GM18868 (cell line): Measurements from ENCODE around the gene FBXO48.
"Not testable (repeated sequence)": the region's sequence is repeated elsewhere in the genome, so short reads cannot be mapped to it uniquely, and the experiment has no call there.

Experiments used
- ATAC-seq: cut with Tn5 transposase; IDR thresholded peaks from one replicate; pipeline ENCODE4 v1.9.1; 2021; ENCODE audit warnings: mild to moderate bottlenecking, moderate library complexity; ENCODE audit not compliant: unreplicated experiment

The FBXO48 gene

DNA sequence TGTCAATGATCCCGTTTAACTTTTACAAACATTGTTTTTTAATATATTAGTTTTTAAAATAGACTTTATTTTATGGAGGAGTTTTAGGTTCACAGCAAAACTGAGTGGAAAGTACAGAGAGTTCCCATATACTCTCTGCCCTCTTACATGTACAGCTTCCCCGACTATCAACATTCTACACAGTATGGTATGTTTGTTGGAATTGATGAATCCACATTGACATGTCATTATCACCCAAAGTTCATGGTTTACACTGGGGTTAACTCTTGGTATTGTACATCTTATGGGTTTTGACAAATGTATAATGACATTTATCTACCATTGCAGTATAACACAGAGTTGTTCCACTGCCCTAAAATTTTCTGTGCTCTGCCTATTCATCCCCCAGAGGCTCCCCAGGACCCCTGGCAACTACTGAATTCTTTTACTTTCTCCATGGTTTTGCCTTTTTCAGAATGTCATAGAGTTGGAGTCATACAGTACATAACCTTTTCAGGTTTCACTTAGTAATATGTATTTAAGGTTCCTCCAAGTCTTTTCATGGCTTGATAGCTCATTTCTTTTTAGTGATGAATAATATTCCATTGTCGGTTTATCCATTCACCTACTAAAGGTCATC lies 5.8 kb upstream of the FBXO48 start:
- ATAC-seq, result no peak

- ATAC-seq, result no peak
These were observed 4.3 kb upstream of the FBXO48 start for GRCh38 chr2:68471385-68471784.

GRCh38 chr2:68469935-68470334 lies 2.8 kb upstream of the FBXO48 start:
- no peak for ATAC-seq

- ATAC-seq, result no peak
These were observed 1.7 kb upstream of the FBXO48 start for GRCh38 chr2:68468801-68469200.

DNA sequence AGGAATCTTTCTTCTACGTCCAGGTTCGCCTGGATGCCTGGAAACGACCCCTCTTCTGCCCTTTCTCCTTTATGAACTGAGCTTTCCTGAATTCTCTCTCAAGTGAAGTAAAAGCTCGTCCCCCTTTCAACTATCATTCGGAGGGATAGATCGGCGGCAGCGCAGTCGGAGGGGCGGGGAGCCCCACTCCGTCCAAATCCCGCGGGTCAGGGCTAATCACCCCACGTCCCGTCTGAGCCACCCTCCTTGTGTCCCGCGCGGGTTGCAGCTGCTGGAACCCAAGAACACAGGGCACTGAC lies 367 bp downstream of the FBXO48 start:
- peak; percentile 24 for ATAC-seq

GRCh38 chr2:68466361-68466777 lies 725 bp downstream of the FBXO48 start:
- ATAC-seq, result no peak

DNA sequence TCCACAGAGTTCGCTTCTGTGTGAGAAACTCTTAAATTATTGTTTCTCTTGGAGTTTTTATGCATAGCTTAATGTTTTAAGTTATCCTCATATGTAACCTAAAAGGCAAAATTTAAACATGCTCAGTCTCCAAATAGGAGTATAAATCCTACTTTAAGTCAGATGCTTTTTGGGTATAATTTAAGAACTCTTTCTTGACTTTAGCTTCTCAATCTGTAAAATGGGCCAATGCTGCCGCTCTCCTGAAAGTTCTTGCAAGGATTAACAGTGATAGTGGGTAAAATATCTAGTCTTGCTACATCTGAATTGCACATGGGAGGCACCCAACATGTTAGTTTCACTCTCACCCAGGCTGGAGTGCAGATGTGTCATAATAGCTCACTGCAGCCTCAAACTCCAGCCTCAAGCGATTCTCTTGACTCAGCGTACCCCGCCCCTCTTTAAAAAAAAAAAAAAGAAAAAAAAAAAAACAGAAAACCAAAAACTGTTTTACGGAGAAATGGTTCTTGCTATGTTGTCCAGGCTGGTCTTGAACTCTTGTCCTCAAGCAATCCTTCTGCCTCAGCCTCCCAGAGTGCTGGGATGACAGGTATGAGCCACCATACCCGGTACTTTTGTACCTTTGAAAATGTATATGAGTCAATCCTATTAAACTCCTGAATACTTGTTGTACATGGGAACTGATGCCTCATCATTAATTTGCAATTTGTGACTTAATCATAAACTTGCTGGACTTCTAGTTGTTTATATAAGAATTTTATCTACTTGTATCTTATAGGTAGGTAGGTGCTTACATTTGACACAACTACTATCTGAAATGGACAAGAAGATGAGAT lies 1.8 kb downstream of the FBXO48 start:
- ATAC-seq, result no peak

- ATAC-seq, result no peak
These were observed 2.4 kb downstream of the FBXO48 start for GRCh38 chr2:68464651-68465050.

GRCh38 chr2:68463287-68463877 lies 3.7 kb downstream of the FBXO48 start:
- ATAC-seq, result no peak

DNA sequence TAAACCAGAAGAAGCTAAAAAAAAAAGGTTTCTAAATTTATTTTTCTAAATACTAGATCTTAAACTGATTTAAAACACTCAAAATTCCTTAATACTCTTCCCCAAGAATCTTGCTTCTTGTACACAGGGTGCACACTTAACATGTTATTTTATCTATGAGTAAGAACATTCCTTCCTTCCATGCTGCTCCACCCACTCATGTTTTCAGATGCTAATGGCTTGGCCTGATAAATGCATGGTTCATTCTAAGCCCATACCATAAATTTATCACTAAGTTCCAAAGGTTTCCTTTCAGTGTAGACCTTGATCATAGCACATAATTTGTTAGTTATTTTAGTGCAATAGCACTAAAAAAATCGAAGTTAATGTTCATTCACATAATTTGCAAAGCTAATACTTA lies 8.1 kb downstream of the FBXO48 start:
- no peak for ATAC-seq

DNA sequence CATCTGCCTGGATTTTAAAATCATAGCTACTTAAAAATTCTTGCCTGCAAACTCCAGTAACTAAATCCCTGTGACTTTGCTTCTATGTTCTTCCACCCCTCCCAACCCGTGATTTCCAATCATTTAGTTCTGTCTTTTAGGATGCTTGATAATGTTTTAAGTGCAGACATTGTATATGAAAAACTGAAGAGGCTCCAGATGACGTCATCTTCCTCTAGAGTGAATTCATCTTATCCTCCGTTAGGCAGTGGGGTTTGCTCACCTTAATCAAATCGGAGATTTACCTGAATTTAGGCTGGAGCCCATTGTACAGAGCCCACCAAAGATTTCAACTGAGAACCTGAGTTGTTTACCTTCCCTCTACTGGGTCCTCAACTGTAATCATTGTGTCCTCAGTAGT lies 10.9 kb downstream of the FBXO48 start:
- ATAC-seq, result no peak

GRCh38 chr2:68454719-68455118 lies 12.4 kb downstream of the FBXO48 start:
- no peak for ATAC-seq

DNA sequence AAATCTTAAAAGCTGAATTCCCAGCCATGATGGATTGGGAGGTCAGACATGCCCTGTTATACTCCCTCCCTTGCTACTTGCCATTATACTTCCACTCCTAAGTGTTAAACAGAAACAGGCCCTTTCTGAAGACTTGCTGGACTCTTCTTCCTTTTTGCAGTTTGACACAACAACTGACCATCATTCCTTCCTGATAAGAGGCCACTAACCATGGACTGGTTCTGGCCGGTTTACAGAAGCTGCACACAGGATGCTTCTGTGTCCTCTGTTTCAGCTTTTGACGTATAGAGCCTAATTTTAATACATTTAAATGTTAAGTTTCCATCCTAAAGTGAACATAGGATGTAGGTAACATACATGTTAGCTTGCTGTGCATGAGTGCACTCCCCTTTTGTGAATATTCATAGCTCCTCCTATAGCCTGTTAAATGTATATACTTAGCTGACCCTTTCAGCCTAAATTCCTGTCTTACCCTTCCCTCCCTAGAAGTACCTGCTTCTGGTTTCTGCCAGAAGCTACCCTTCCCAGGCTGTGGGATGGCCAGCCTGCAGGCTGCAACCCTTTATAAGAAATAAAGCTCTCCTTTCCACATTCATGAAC lies 13.2 kb downstream of the FBXO48 start:
- no peak for ATAC-seq

DNA sequence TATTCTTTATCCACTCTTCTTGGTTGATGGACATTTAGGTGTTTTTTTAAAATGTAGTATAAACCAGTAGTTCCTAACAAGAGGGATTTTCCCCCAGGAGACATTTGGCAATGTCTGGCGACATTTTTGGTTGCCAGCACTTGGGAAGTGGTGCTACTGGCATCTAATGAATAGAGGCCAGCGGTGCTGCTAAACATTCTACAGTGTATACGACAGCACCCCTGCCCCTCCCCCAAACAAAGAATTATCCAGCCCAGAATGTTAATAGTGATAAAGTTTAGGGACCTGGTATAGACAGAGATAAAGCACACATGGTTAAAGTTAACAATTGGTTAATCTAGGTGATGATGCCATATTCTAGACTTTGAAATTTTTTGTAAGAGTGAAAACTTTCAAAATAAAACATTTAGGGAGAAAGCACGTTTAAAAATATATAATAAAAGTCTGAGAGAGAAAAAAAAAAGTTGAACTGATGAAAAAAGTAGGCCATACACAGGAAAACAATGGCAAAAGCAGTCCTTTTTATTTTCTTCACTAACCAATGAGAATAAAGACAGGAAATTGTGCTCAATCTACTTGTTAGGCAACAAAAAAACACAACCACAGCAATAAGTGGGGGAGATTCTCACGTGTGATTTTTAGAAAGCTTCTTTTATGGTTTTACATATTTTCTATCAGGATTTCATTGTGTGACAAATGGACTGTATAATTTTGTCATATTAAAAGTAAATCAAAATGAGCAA lies 14.8 kb downstream of the FBXO48 start:
- ATAC-seq, result no peak

- ATAC-seq, result no peak
These were observed 18.1 kb downstream of the FBXO48 start for GRCh38 chr2:68448671-68449653.

- no peak for ATAC-seq
These were observed 20.0 kb downstream of the FBXO48 start for GRCh38 chr2:68447118-68447517.

GRCh38 chr2:68446425-68446824 lies 20.7 kb downstream of the FBXO48 start:
- not testable (repeated sequence) for ATAC-seq

GRCh38 chr2:68441994-68442322 lies 25.1 kb downstream of the FBXO48 start:
- no peak for ATAC-seq

- ATAC-seq, result peak; percentile 95
These were observed 25.7 kb downstream of the FBXO48 start for GRCh38 chr2:68441179-68441993.
